ENCODE results near the gene MTUS2. TPM values are rescaled to one million over a fixed set of nuclear protein-coding genes. Genes with fewer than 3 reads are reported as not detected.

MTUS2 gene
- total RNA-seq, 1 donor, result 0.36 TPM

DNA sequence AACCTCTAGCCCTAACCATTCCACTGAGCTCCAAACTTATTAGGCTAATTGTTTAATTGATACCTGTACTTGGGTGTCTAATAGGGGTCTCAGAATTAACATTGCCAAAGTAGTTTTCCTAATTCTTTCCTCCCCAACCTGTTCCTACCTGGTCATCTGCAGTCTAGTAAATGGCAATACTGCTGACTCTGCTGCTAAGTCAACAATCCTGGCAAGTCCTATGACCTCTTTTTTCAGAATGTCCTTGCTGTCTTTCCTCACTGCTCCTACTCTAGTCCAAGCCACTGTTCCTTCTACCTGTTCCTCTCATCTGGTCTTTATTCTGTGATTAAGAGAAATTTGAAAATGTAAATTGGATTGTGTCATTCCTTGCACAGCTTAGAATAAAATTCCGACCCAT, 143.9 kb downstream of the MTUS2 start:
- no peak for DNase-seq (ENCODE audit: low read depth)
- no peak overlapping the region for H3K4me3 ChIP-seq (ENCODE audit: low read depth, low read length)
- no peak for TF ChIP-seq CTCF (IDR thresholded peaks at IDR 0.05; ENCODE audit: insufficient read depth, low read length)

- no peak for DNase-seq (ENCODE audit: low read depth)
- no peak overlapping the region for H3K4me3 ChIP-seq (ENCODE audit: low read depth, low read length)
- no peak for TF ChIP-seq CTCF (IDR thresholded peaks at IDR 0.05; ENCODE audit: insufficient read depth, low read length)
These were observed 144.7 kb downstream of the MTUS2 start for GRCh38 chr13:28964803-28965202.

DNA sequence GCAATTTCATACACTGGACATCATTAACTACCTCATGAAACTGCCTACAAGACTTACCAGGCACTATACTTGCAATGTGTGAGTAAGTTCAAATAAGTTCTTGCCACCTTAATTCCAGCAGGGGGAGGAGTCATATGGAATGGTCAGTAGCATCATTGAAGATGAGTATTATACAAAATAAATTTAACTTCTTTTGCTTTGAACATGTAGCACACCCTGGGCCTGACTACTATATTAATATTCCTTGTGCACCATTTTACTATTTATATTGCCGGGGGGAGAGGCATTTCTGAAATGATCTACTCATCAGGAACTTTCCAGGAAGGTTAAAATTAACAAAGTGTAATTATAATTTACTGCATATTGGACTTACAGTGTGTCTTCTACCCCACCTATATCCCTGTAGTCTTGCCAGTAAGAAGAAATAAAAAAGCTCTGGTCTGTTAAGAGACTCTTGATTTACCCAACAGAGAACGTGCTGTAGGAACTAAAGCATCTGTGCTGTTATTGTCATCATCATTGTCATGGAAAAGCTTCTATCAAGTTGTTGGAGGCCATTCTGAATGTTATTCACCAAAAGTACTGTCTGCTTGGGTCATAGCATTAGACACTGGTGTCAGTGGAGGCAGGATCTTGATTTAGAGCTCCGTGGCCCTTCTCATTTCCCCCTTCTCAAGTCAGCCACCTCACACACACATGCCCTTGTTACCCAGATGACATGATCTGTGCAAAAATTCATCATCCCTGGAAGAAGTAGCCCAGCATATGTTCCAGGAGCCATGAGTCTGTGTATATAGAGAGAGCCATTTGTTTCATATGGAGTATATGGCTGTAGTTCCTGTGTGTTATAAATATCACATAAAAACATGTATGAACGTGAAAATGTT, 147.1 kb downstream of the MTUS2 start:
- DNase-seq (ENCODE audit: low read depth), result no peak
- no peak for TF ChIP-seq CTCF (IDR thresholded peaks at IDR 0.05; ENCODE audit: insufficient read depth, low read length)
- no peak overlapping the region for H3K4me3 ChIP-seq (ENCODE audit: low read depth, low read length)

- DNase-seq (ENCODE audit: low read depth), result no peak
- no peak for TF ChIP-seq CTCF (IDR thresholded peaks at IDR 0.05; ENCODE audit: insufficient read depth, low read length)
- H3K4me3 ChIP-seq (ENCODE audit: low read depth, low read length), result no peak overlapping the region
These were observed 156.1 kb downstream of the MTUS2 start for GRCh38 chr13:28976195-28976594.

DNA sequence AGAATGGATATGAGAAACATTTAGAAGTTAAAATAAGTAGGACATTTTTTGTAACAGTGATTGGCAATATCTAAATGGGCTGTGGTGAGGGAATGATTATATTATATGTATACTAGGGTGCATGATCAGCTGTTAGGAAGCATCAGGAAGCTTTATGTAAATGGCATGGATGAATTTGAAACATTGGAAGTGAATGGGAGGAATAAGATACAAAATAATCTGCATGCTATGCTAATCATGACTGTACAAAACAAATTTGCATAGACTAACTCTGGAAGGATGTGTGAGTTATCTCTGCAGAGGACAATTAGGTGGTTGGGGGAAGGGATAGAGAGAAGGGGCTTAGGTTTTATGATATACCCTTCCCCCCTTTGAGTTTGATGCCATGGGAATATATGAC, 156.5 kb downstream of the MTUS2 start:
- H3K4me3 ChIP-seq (ENCODE audit: low read depth, low read length), result no peak overlapping the region
- no peak for DNase-seq (ENCODE audit: low read depth)
- no peak for TF ChIP-seq CTCF (IDR thresholded peaks at IDR 0.05; ENCODE audit: insufficient read depth, low read length)

GRCh38 chr13:28978574-28978973, 158.4 kb downstream of the MTUS2 start:
- no peak for TF ChIP-seq CTCF (IDR thresholded peaks at IDR 0.05; ENCODE audit: insufficient read depth, low read length)
- H3K4me3 ChIP-seq (ENCODE audit: low read depth, low read length), result no peak overlapping the region
- no peak for DNase-seq (ENCODE audit: low read depth)

All from fibroblast of the aortic adventitia (primary cell).